Mesenchymal stem cell (in vitro differentiated cells and primary cell): ENCODE data around the gene FSTL3.

Experiments used
- DNase-seq: peaks from one replicate; pipeline ENCODE4 v3.0.0-alpha.2; 2013
- H2AFZ ChIP-seq: one replicate; pipeline ENCODE4 v1.6.1; 2013; ENCODE audit warnings: low read depth, mild to moderate bottlenecking, control low read depth, inconsistent platforms, low read length, moderate library complexity
- H2AK5ac ChIP-seq: 2 replicates; pipeline ENCODE4 v1.6.1; 2013; ENCODE audit warnings: low read length, moderate library complexity, mild to moderate bottlenecking, inconsistent platforms; ENCODE audit not compliant: severe bottlenecking
- H2BK120ac ChIP-seq: one replicate; pipeline ENCODE4 v1.6.1; 2013; ENCODE audit warnings: low read depth, mild to moderate bottlenecking, inconsistent platforms, low read length, moderate library complexity
- H2BK12ac ChIP-seq, 2 experiments: one replicate each; pipeline ENCODE4 v1.6.1; 2013; ENCODE audit warnings: inconsistent platforms in 2 of 2, low read length in 2 of 2, mild to moderate bottlenecking in 2 of 2, moderate library complexity in 2 of 2, control low read depth in 1 of 2
- H2BK15ac ChIP-seq: one replicate; pipeline ENCODE4 v1.6.1; 2013; ENCODE audit warnings: mild to moderate bottlenecking, low read depth, inconsistent platforms; ENCODE audit not compliant: poor library complexity, severe bottlenecking
- H2BK5ac ChIP-seq: 2 replicates; pipeline ENCODE4 v1.6.1; 2013; ENCODE audit warnings: low read depth, mild to moderate bottlenecking, low read length, control low read depth, inconsistent platforms; ENCODE audit not compliant: poor library complexity, severe bottlenecking
- H3K14ac ChIP-seq, 2 experiments: one replicate each; pipeline ENCODE4 v1.6.1; 2013; ENCODE audit warnings: inconsistent platforms in 2 of 2, low read length in 2 of 2, control low read depth in 1 of 2, mild to moderate bottlenecking in 1 of 2, moderate library complexity in 1 of 2
- H3K18ac ChIP-seq, 2 experiments: one replicate each; pipeline ENCODE4 v1.6.1; 2013; ENCODE audit warnings: inconsistent platforms in 2 of 2, low read length in 2 of 2, control low read depth in 1 of 2, low read depth in 1 of 2, mild to moderate bottlenecking in 1 of 2
- H3K23ac ChIP-seq, 2 experiments: one replicate each; pipeline ENCODE4 v1.6.1; 2013; ENCODE audit warnings: inconsistent platforms in 2 of 2, low read length in 2 of 2, mild to moderate bottlenecking in 2 of 2, moderate library complexity in 2 of 2, control low read depth in 1 of 2
- H3K27ac ChIP-seq: 2 replicates; pipeline ENCODE4 v1.5.1; 2013; ENCODE audit warnings: mild to moderate bottlenecking, moderate library complexity, low read length, control low read depth, inconsistent platforms; ENCODE audit not compliant: poor library complexity, severe bottlenecking
- H3K27me3 ChIP-seq, 2 experiments: 2 replicates each; pipeline versions ENCODE4 v1.6.1 to v1.7.0; 2013; ENCODE audit warnings: low read length in 2 of 2, mild to moderate bottlenecking in 2 of 2, moderate library complexity in 2 of 2, control low read depth in 1 of 2, inconsistent platforms in 1 of 2; ENCODE audit not compliant: control insufficient read depth in 1 of 2, insufficient read depth in 1 of 2
- H3K36me3 ChIP-seq, 2 experiments: 2 replicates each; pipeline versions ENCODE4 v1.6.1 to v1.7.0; 2013; ENCODE audit warnings: low read length in 2 of 2, control low read depth in 1 of 2, inconsistent platforms in 1 of 2, low read depth in 1 of 2, mild to moderate bottlenecking in 1 of 2; ENCODE audit not compliant: insufficient read depth in 2 of 2, control insufficient read depth in 1 of 2
- H3K4ac ChIP-seq, 2 experiments: one replicate each; pipeline ENCODE4 v1.6.1; 2013; ENCODE audit warnings: inconsistent platforms in 2 of 2, low read length in 2 of 2, mild to moderate bottlenecking in 2 of 2, moderate library complexity in 2 of 2, control low read depth in 1 of 2, low read depth in 1 of 2
- H3K4me1 ChIP-seq: 2 replicates; pipeline ENCODE4 v1.6.1; 2013; ENCODE audit warnings: low read depth, low read length, control low read depth; ENCODE audit not compliant: control insufficient read depth, insufficient read depth
- H3K4me2 ChIP-seq: 2 replicates; pipeline ENCODE4 v1.6.1; 2013; ENCODE audit warnings: low read length, mild to moderate bottlenecking, inconsistent platforms; ENCODE audit not compliant: poor library complexity, severe bottlenecking
- H3K4me3 ChIP-seq, 2 experiments: 2 replicates each; pipeline versions ENCODE4 v1.5.1 to v1.7.0; 2013; ENCODE audit warnings: low read length in 2 of 2, mild to moderate bottlenecking in 2 of 2, control low read depth in 1 of 2, low read depth in 1 of 2; ENCODE audit not compliant: insufficient read depth in 1 of 2
- H3K79me1 ChIP-seq: replicated peaks from 2 replicates; pipeline ENCODE4 v1.6.1; 2013; ENCODE audit warnings: mild to moderate bottlenecking, control low read depth, low read length, inconsistent platforms; ENCODE audit not compliant: poor library complexity, severe bottlenecking
- H3K9ac ChIP-seq: 2 replicates; pipeline ENCODE4 v1.7.0; 2013; ENCODE audit warnings: mild to moderate bottlenecking, low read length, moderate library complexity
- H3K9me3 ChIP-seq: 2 replicates; pipeline ENCODE4 v1.7.0; 2013; ENCODE audit warnings: mild to moderate bottlenecking, low read length; ENCODE audit not compliant: control insufficient read depth
- H4K8ac ChIP-seq: one replicate; pipeline ENCODE4 v1.6.1; 2013; ENCODE audit warnings: inconsistent platforms, mild to moderate bottlenecking, low read length, moderate library complexity
- H4K91ac ChIP-seq: one replicate; pipeline ENCODE4 v1.6.1; 2013; ENCODE audit warnings: mild to moderate bottlenecking, low read length, inconsistent platforms
- WGBS: methylation state at CpG from one replicate; pipeline ENCODE4 v1.1.7; 2013; ENCODE audit warnings: mixed read lengths; 5-methylcytosine and 5-hydroxymethylcytosine counted together

The FSTL3 gene

GRCh38 chr19:703329-703650 lies 27.1 kb downstream of the FSTL3 start:
- no peak overlapping the region for H3K4me2 ChIP-seq
- H3K27me3 ChIP-seq: peaks cover 4 to 15% of the 10 kb centered on the region in 2 experiments

GRCh38 chr19:703651-704446 lies 27.7 kb downstream of the FSTL3 start:
- no peaks in the 10 kb centered on the region for H3K79me1 ChIP-seq
- no peak overlapping the region for H2BK15ac ChIP-seq
- H4K91ac ChIP-seq: no peak overlapping the region
- H2AK5ac ChIP-seq: no peak overlapping the region
- H3K9ac ChIP-seq: no peak overlapping the region
- H3K27me3 ChIP-seq: peaks cover 4 to 15% of the 10 kb centered on the region in 2 experiments
- H3K9me3 ChIP-seq: no peaks in the 10 kb centered on the region
- peak overlapping the region in 1 of 2 experiments; percentile 74 for H3K14ac ChIP-seq
- H4K8ac ChIP-seq: peak overlapping the region; percentile 55
- no peak overlapping the region for H2BK120ac ChIP-seq
- H3K18ac ChIP-seq: peak overlapping the region in 1 of 2 experiments; percentile 15
- H2BK5ac ChIP-seq: no peak overlapping the region
- H2BK12ac ChIP-seq: peak overlapping the region in 1 of 2 experiments; percentile 47
- H3K36me3 ChIP-seq: no peaks in the 10 kb centered on the region
- no peak overlapping the region for H3K27ac ChIP-seq
- H2AFZ ChIP-seq: peak overlapping the region; percentile 51
- H3K4me1 ChIP-seq: peaks cover 11% of the 10 kb centered on the region
- WGBS: 18% methylated on average over 38 of the region's 50 CpGs
- no peak overlapping the region for H3K23ac ChIP-seq
- no peak overlapping the region for H3K4me3 ChIP-seq
- H3K4ac ChIP-seq: peak overlapping the region in 1 of 2 experiments; percentile 42
- peak; percentile 55 for DNase-seq
- H3K4me2 ChIP-seq: no peak overlapping the region

More at GRCh38 chr19:703329-703650, 27.1 kb downstream of the FSTL3 start:
- Histone ChIP-seq H3K18ac (peak overlapping the region in 1 of 2 experiments; percentile 15), H2BK15ac (no peak overlapping the region), H3K14ac (no peak overlapping the region), H3K27ac (no peak overlapping the region), H3K4ac (no peak overlapping the region), H3K9ac (no peak overlapping the region), H2AK5ac (no peak overlapping the region), H4K8ac (peak overlapping the region; percentile 55), H2AFZ (no peak overlapping the region), H3K9me3 (no peaks in the 10 kb centered on the region), H3K79me1 (no peaks in the 10 kb centered on the region), H4K91ac (no peak overlapping the region), H3K4me3 (no peak overlapping the region), H2BK5ac (no peak overlapping the region), H2BK12ac (no peak overlapping the region), H2BK120ac (no peak overlapping the region), H3K23ac (no peak overlapping the region), H3K36me3 (no peaks in the 10 kb centered on the region), H3K4me1 (peaks cover 9% of the 10 kb centered on the region)
- WGBS: 77% methylated on average over 4 of the region's 4 CpGs
- no peak for DNase-seq

- Histone ChIP-seq H3K4me1 (peaks cover 11% of the 10 kb centered on the region), H3K4me3 (no peak overlapping the region), H3K18ac (no peak overlapping the region), H3K4ac (peak overlapping the region in 1 of 2 experiments; percentile 42), H2BK12ac (peak overlapping the region in 1 of 2 experiments; percentile 47), H3K4me2 (no peak overlapping the region), H3K79me1 (no peaks in the 10 kb centered on the region), H3K9me3 (no peaks in the 10 kb centered on the region), H2AFZ (peak overlapping the region; percentile 51), H2BK120ac (no peak overlapping the region), H3K9ac (no peak overlapping the region), H3K23ac (no peak overlapping the region), H2AK5ac (no peak overlapping the region), H3K27ac (no peak overlapping the region), H2BK5ac (no peak overlapping the region), H3K27me3 (peaks cover 4 to 15% of the 10 kb centered on the region in 2 experiments), H4K91ac (no peak overlapping the region), H3K36me3 (no peaks in the 10 kb centered on the region), H3K14ac (peak overlapping the region in 1 of 2 experiments; percentile 74), H4K8ac (no peak overlapping the region), H2BK15ac (no peak overlapping the region)
- DNase-seq: no peak
- 49% methylated on average over 6 of the region's 14 CpGs for WGBS
Measured at GRCh38 chr19:704447-704741, 28.2 kb downstream of the FSTL3 start.

- no peak for DNase-seq
- Histone ChIP-seq H4K8ac (peak within 1 kb of the TSS; percentile 45), H3K79me1 (peaks cover 13% of the 10 kb centered on the region), H3K4me1 (peaks cover 25% of the 10 kb centered on the region), H3K23ac (peak within 1 kb of the TSS in 1 of 2 experiments; percentile 77), H2BK12ac (peak within 1 kb of the TSS; percentile 49 to 72), H3K36me3 (peaks cover 0 to 9% of the 10 kb centered on the region in 2 experiments), H2BK15ac (peak within 1 kb of the TSS; percentile 12), H2AFZ (peak within 1 kb of the TSS; percentile 54), H3K27ac (no peak within 1 kb of the TSS), H2BK120ac (peak within 1 kb of the TSS; percentile 85), H2AK5ac (no peak within 1 kb of the TSS), H3K9me3 (no peaks in the 10 kb centered on the region), H3K27me3 (peaks cover 2% of the 10 kb centered on the region in 2 experiments), H3K4me2 (peak within 1 kb of the TSS; percentile 97), H3K14ac (peak within 1 kb of the TSS in 1 of 2 experiments; percentile 60), H3K9ac (peak within 1 kb of the TSS; percentile 73), H3K4me3 (peak within 1 kb of the TSS; percentile 79 to 80), H2BK5ac (no peak within 1 kb of the TSS), H3K18ac (peak within 1 kb of the TSS; percentile 52 to 80), H4K91ac (peak within 1 kb of the TSS; percentile 61), H3K4ac (peak within 1 kb of the TSS in 1 of 2 experiments; percentile 82)
- WGBS: 31% methylated on average over 22 of the region's 93 CpGs
Measured at GRCh38 chr19:708154-709143, 32.3 kb downstream of the FSTL3 start, which contains the start of gene PALM. Gene PALM (plus strand): TSS chr19:708935. CDS start chr19:709147, 212 bp downstream.
